Thyroid gland (tissue), 4 donors: ENCODE data around the gene KRT1. TPM values are rescaled to one million over a fixed set of nuclear protein-coding genes. Genes with fewer than 3 reads are reported as not detected.

Experiments used
- DNase-seq, 2 donors: peaks; one replicate each; pipeline ENCODE4 v3.0.0-alpha.2; 2019
- H3K27ac ChIP-seq, 3 donors: fragments of 200-600 bp; sonication (generic); 1 replicate in 2 of 3; 2 replicates in 1 of 3; pipeline ENCODE4 v1.5.1; 2016 to 2019; ENCODE audit warnings: mild to moderate bottlenecking in 1 of 3, moderate library complexity in 1 of 3
- H3K27me3 ChIP-seq: fragments of 200-600 bp; sonication (generic); one replicate; pipeline ENCODE4 v1.5.1; 2019
- H3K36me3 ChIP-seq, 2 donors: fragments of 200-600 bp; sonication (generic); one replicate each; pipeline ENCODE4 v1.5.1; 2016 to 2019
- H3K4me1 ChIP-seq, 2 donors: fragments of 200-600 bp; sonication (generic); one replicate each; pipeline ENCODE4 v1.5.1; 2017 to 2019
- H3K4me3 ChIP-seq, 3 donors: fragments of 200-600 bp; sonication (generic); replicated peaks in 1 of 3; 1 replicate in 2 of 3; 2 replicates in 1 of 3; pipeline ENCODE4 v1.5.1; 2016; ENCODE audit warnings: mild to moderate bottlenecking in 1 of 3
- H3K9me3 ChIP-seq: fragments of 200-600 bp; sonication (generic); one replicate; pipeline ENCODE4 v1.5.1; 2017
- POLR2A ChIP-seq, 2 donors: fragments of 450-650 bp; IDR thresholded peaks; one replicate each; pipeline ENCODE4 v1.6.1; 2017; ENCODE audit warnings: antibody characterized with exemption in 2 of 2, mild to moderate bottlenecking in 2 of 2, moderate library complexity in 1 of 2
- WGBS, 2 donors: methylation state at CpG; one replicate each; pipeline ENCODE4 v1.1.5; 2017; 5-methylcytosine and 5-hydroxymethylcytosine counted together
- intact Hi-C: fragments of 100-400 bp; cut with DNase I; formaldehyde crosslinking; loops from one replicate; pipeline ENCODE4 v1.15.1; 2023
- total RNA-seq, 4 donors: library from RNA; depleted of rRNA; stranded (reverse); fragments of >200 nt; gene quantifications; one replicate each; pipeline ENCODE4 v1.2.3, GENCODE V29; 2016
- TF ChIP-seq, protein P1 (sequence below), 6 experiments: fragments of 200-600 bp in 3 of 6; fragments of 450-650 bp in 3 of 6; sonication (generic) in 3 of 6; IDR thresholded peaks; one replicate each; pipeline ENCODE4 v1.5.1; 2016 to 2019; ENCODE audit warnings: antibody characterized with exemption in 6 of 6, mild to moderate bottlenecking in 2 of 6, inconsistent platforms in 1 of 6, moderate library complexity in 1 of 6

KRT1 gene
- total RNA-seq, 4 donors from 2014 or later, result 2.8 TPM; not detected in 3

GRCh38 chr12:52666471-52666870 is 13.7 kb downstream of the KRT1 start:
- Histone ChIP-seq H3K9me3 (no peaks in the 10 kb centered on the region), H3K36me3 (no peaks in the 10 kb centered on the region), H3K4me3 (no peak overlapping the region), H3K27me3 (no peaks in the 10 kb centered on the region), H3K27ac (no peak overlapping the region), H3K4me1 (no peaks in the 10 kb centered on the region)
- intact Hi-C loops, result no loop called here
- WGBS, 2 donors, result 57 to 61% methylated on average over 3 of the region's 3 CpGs
- DNase-seq, result no peak
- TF ChIP-seq, protein P1, sequence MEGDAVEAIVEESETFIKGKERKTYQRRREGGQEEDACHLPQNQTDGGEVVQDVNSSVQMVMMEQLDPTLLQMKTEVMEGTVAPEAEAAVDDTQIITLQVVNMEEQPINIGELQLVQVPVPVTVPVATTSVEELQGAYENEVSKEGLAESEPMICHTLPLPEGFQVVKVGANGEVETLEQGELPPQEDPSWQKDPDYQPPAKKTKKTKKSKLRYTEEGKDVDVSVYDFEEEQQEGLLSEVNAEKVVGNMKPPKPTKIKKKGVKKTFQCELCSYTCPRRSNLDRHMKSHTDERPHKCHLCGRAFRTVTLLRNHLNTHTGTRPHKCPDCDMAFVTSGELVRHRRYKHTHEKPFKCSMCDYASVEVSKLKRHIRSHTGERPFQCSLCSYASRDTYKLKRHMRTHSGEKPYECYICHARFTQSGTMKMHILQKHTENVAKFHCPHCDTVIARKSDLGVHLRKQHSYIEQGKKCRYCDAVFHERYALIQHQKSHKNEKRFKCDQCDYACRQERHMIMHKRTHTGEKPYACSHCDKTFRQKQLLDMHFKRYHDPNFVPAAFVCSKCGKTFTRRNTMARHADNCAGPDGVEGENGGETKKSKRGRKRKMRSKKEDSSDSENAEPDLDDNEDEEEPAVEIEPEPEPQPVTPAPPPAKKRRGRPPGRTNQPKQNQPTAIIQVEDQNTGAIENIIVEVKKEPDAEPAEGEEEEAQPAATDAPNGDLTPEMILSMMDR (IDR thresholded peaks at IDR 0.05), result no peak
- TF ChIP-seq POLR2A (IDR thresholded peaks at IDR 0.05), result no peak

GRCh38 chr12:52663420-52663819 is 16.8 kb downstream of the KRT1 start:
- no peaks in the 10 kb centered on the region for H3K4me1 ChIP-seq
- H3K9me3 ChIP-seq, result no peaks in the 10 kb centered on the region
- TF ChIP-seq, protein P1 (IDR thresholded peaks at IDR 0.05), result no peak
- TF ChIP-seq POLR2A (IDR thresholded peaks at IDR 0.05), result no peak
- H3K4me3 ChIP-seq, result no peak overlapping the region
- no peaks in the 10 kb centered on the region for H3K27me3 ChIP-seq
- H3K27ac ChIP-seq, result no peak overlapping the region
- no peak for DNase-seq
- H3K36me3 ChIP-seq, result no peaks in the 10 kb centered on the region
- intact Hi-C loops, result no loop called here

DNA sequence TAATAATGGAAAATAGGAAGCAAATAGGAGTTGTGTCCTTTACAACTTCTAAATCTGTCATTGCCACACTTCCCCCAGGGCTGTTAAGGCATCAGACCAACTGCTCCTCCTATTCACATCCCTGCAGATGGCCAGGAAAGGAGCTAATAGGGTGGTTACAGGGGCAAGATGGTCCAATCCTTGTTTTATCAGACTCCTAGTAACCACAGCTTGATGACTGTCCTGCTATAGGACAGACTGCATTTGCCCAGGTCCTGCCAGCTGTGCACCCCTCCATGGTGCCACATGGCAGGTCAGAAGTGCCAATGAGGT is 17.3 kb downstream of the KRT1 start:
- TF ChIP-seq, protein P1 (IDR thresholded peaks at IDR 0.05), result no peak
- TF ChIP-seq POLR2A (IDR thresholded peaks at IDR 0.05), result no peak

DNA sequence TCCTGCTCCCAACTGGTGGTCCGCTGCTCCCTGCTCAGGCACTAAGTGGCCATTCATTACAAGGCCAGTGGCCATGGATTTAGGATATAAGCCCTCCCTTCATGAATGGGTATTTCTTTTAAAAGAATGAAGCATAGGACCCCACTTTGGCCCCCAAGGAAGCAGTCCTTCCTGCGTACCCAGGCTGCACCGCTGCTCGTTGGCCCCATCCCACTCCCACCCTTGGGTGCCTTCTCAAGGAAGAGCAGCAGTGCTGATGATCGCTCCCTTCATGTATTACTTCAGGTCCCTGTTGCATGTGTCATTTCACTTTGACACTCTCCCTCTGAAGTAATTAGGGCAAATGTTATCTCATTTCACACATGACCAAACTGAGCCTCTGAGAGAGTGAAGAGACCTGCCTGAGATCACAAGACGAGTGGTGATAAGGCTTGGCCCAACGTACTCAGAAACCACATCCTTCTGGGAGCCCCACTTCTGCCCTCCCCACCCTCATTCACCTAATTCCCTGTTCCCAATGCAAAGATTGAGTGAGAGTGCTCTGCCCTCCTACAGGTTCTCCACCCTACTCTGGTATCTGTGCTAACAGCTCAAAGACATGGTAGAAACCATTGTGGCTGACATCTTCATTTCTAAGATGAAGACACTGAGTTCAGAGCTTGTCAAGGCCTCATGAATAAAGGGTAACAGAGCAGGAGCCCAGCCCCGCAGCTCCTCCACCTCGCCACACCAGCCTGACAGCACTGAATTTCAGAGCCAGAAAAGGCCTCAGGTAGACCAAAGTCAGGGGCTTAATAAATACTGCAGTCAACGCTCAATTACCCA is 17.9 kb downstream of the KRT1 start:
- Histone ChIP-seq H3K4me1 (no peaks in the 10 kb centered on the region), H3K27me3 (no peaks in the 10 kb centered on the region), H3K9me3 (no peaks in the 10 kb centered on the region), H3K27ac (no peak overlapping the region), H3K36me3 (no peaks in the 10 kb centered on the region), H3K4me3 (no peak overlapping the region)
- TF ChIP-seq, protein P1 (IDR thresholded peaks at IDR 0.05), result no peak
- no peak for TF ChIP-seq POLR2A (IDR thresholded peaks at IDR 0.05)
- intact Hi-C loops, result no loop called here
- DNase-seq, result no peak
- 83 to 89% methylated on average over 10 of the region's 10 CpGs for WGBS, 2 donors

More for the DNA sequence above, 17.3 kb downstream of the KRT1 start:
- intact Hi-C loops, result no loop called here
- Histone ChIP-seq H3K4me1 (no peaks in the 10 kb centered on the region), H3K36me3 (no peaks in the 10 kb centered on the region), H3K4me3 (no peak overlapping the region), H3K27me3 (no peaks in the 10 kb centered on the region), H3K9me3 (no peaks in the 10 kb centered on the region), H3K27ac (no peak overlapping the region)
- DNase-seq, result no peak

GRCh38 chr12:52661668-52662067 is 18.5 kb downstream of the KRT1 start:
- no peak overlapping the region for H3K27ac ChIP-seq
- DNase-seq, result no peak
- H3K4me3 ChIP-seq, result no peak overlapping the region
- no peaks in the 10 kb centered on the region for H3K36me3 ChIP-seq
- H3K27me3 ChIP-seq, result no peaks in the 10 kb centered on the region
- H3K4me1 ChIP-seq, result no peaks in the 10 kb centered on the region
- 97% methylated on average over 3 of the region's 3 CpGs for WGBS, 2 donors
- TF ChIP-seq POLR2A (IDR thresholded peaks at IDR 0.05), result no peak
- TF ChIP-seq, protein P1 (IDR thresholded peaks at IDR 0.05), result no peak
- no peaks in the 10 kb centered on the region for H3K9me3 ChIP-seq
- intact Hi-C loops, result no loop called here
